Spleen (tissue), 7 donors: ENCODE measurements around the gene CERS1.

Experiments used
- CTCF ChIP-seq, 11 experiments: fragments of 200-600 bp in 7 of 11; fragments of 450-650 bp in 4 of 11; sonication (generic) in 4 of 11; IDR thresholded peaks in 8 of 11; conservative IDR thresholded peaks in 3 of 11; 1 replicate in 7 of 11; 2 replicates in 4 of 11; pipeline versions ENCODE4 v1.4.0 to v1.8.0; 2016 to 2021; ENCODE audit warnings: antibody characterized with exemption in 11 of 11, inconsistent platforms in 4 of 11, mild to moderate bottlenecking in 1 of 11
- POLR2AphosphoS5 ChIP-seq, 3 donors: sonication (generic); formaldehyde crosslinking; IDR thresholded peaks; one replicate each; pipeline ENCODE4 v1.5.1; 2017; ENCODE audit warnings: antibody characterized with exemption in 3 of 3
- donor health status: DM: no; HTN: no; CAD: no; lungs with moderate emphysema.
- donor health status: DM: no; HTN: no; CAD: no.
- donor health status: DM: no; HTN: no; CAD: no.

DNA sequence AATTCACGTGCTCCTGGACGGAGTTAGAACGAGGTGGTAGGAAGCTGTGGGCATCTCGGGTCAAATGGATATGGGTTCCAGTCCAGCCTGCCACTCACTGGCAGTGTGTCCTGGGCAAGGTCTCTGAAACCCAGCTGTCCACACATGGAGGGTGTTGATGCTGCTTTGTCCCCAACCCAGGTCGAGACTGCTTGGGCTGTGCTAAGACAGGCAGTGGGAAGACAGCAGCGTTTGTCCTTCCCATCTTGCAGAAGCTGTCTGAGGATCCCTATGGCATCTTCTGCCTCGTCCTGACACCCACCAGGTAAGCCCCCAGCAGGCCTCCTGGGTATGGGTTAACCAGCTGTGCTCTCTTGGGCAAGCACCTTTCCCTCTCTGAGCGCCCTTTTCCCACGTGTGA, 24.4 kb upstream of the CERS1 start:
- TF ChIP-seq CTCF (IDR thresholded peaks at IDR 0.05 in 8 of 11, conservative IDR thresholded peaks at IDR 0.05 in 3 of 11) (no peak), POLR2AphosphoS5 (IDR thresholded peaks at IDR 0.05) (no peak)
